GM12872 (cell line): ENCODE results near the gene C14orf132.

Experiments
- CTCF ChIP-seq: IDR thresholded peaks from 3 replicates; pipeline ENCODE4 v1.5.1; 2011; ENCODE audit warnings: low read depth, mild to moderate bottlenecking, low read length, moderate library complexity; ENCODE audit not compliant: insufficient read depth

The C14orf132 gene

GRCh38 chr14:96089401-96089800 is 50.2 kb downstream of the C14orf132 start:
- no peak for TF ChIP-seq CTCF

DNA sequence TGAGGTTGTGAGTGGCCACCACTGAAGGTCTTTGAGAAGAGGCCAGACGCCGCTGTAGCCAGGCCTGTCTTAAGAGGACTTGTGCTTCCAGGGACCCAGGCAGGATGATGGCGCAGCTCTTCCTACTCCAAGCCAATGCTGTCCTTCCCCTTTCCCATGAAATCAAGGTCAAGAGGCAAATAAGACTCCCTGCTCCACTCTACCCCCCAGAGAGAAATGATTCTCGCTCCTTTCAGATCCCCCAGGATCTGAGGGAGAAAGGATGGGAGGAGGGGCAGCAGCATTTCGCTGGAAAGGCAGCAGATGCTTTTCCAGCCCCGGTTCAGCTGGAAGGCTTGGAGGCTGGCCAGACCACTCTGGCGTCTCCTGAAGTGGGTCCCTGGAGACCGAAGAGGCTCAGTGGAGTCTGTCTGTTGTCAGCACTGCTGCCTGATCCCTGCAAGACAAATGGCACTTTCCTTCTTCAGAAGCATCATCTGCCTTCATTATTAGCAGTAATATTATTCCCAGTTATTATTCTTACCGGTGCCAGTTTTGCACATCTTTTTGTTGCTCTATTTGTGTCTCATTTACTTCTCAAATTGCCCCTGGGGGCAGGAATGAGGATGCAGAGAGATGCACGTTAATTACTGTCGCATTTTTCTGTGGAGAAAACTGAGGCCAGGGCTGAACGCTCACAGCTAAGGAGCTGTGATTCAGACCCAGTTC is 51.4 kb downstream of the C14orf132 start:
- no peak for TF ChIP-seq CTCF

DNA sequence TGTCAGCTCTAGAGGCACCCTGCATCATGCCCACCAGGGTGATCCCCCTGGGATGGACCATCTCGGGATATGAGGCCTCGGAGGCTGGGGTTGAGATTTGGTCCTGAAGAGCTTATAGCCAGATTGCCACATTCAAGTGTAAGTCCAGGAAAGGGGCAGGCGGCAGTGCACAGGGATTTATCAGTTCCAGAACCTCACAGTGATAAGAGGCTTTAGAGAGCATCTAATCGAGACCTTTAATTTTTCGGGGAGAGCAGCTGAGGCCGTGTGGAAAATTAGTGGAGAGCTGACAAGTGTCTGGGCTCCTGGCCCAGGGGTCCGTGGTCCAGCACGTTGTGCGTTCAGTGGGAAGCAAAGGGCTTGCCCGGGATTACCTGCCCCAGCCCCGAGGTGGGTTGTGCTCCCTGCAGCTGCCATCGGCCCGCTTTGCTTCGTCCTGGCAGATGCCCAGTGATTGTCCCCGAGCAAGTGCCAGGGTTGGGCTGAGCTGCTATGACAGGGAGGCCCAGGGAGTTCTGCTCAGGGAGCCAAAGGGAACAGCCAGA is 52.1 kb downstream of the C14orf132 start:
- no peak for TF ChIP-seq CTCF

DNA sequence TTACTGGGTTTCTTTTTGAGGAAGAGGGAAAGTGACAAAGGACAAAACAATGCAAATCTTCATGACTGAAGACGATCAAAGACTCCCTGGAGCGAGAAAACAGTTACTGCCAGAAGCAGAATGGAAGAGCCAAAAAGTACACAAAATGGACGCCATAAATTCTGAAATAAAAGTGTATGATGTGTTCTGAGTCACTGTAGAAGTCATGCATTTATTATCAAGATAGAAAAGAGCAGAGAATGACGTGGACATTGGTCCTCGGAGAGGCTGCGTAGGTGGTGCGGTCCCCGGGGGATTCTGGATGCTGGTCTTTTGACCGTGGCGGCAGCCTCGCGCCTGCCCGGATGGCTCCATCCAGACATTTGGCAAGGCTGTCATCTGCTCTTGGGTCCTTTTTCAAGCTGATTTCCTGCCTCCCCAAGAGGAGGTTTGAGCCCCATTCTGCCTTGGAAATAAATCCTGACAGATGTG is 52.8 kb downstream of the C14orf132 start:
- TF ChIP-seq CTCF = no peak

- TF ChIP-seq CTCF = no peak
Observed at GRCh38 chr14:96092936-96093335, 53.8 kb downstream of the C14orf132 start.

DNA sequence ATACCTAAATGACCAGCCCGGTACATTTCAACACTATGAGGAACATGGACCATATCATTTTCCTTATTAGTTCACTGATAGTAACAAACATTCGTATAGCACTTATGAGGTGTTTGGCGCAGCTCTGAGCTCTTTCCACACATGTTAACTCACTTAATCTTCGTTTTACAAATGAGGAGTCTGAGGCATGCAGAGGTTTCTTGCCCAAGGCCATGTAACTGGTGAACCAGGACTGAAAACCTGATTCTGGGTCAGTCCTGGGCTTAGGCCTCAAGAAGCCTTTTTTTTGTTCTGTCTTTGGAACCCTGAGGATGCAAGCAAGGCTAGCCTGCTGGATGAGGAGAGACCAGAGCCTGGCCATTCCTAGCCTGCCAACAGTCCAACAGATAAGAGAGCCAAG is 55.0 kb downstream of the C14orf132 start:
- TF ChIP-seq CTCF = no peak

DNA sequence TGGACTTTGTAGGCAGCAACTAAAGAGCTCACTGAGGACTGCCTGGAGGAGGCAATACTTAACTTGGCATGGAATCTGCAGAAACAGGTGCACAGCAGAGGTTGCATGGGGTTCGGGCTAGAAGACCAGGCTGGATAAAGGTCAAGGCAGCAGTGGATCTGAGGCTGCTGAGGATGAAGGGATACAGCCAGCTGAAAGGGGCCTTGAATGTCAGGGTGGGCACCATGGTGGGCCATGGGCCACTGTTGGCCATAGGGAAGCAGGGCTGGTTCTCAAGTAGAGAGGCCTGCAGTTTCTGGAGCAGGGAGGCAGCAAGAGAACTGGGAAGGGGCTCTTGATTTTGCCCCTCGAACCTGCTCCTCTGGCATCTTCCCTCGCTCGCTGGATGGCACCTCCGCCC is 55.5 kb downstream of the C14orf132 start:
- TF ChIP-seq CTCF = no peak

GRCh38 chr14:96095058-96095457 is 55.9 kb downstream of the C14orf132 start:
- TF ChIP-seq CTCF = no peak
